ENCODE data around the gene NCKAP1. TPM values are rescaled to one million over a fixed set of nuclear protein-coding genes. Genes with fewer than 3 reads are reported as not detected.
"Not testable (repeated sequence)": the region's sequence is repeated elsewhere in the genome, so short reads cannot be mapped to it uniquely, and the experiment has no call there.

Gene NCKAP1
- total RNA-seq, 4 donors from 2014 or later = 45.3 to 99.7 (median 74.3) TPM

DNA sequence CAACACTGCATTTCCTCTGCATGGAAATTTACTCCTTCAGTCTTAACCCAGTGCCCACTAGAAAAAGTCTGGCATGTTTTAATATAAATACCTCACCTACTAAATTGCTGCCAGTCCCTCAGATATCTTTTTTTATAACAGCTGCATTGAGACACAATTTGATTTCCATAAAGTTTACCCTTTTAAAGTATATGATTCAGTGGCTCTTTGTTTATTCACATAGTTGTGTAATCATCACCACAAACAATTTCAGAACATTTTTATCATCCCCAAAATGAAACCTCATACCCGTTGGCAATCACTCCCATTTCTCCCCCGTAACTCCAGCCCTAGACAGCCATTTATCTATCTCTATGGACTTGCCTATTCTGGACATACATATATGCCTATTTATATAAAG is 154.8 kb downstream of the NCKAP1 start:
- in situ Hi-C loops (cut with MboI; ENCODE audit: low pct_ligation_motif_present in 1 of 4, low pct_unique_long_range_greater_than_20kb in 1 of 4, low sequenced_read_pairs in 3 of 4) = no loop called here
- no peak for DNase-seq
- no peaks in the 10 kb centered on the region for H3K27me3 ChIP-seq
- H3K36me3 ChIP-seq = no peaks in the 10 kb centered on the region
- H3K27ac ChIP-seq = no peak overlapping the region
- H3K4me1 ChIP-seq = peaks cover 0 to 2% (median 0%) of the 10 kb centered on the region in 4 donors
- TF ChIP-seq EP300 (IDR thresholded peaks at IDR 0.05; ENCODE audit: low read depth) (no peak), POLR2A (IDR thresholded peaks at IDR 0.05) (no peak), POLR2AphosphoS5 (IDR thresholded peaks at IDR 0.05) (no peak)
- TF ChIP-seq, protein P1, sequence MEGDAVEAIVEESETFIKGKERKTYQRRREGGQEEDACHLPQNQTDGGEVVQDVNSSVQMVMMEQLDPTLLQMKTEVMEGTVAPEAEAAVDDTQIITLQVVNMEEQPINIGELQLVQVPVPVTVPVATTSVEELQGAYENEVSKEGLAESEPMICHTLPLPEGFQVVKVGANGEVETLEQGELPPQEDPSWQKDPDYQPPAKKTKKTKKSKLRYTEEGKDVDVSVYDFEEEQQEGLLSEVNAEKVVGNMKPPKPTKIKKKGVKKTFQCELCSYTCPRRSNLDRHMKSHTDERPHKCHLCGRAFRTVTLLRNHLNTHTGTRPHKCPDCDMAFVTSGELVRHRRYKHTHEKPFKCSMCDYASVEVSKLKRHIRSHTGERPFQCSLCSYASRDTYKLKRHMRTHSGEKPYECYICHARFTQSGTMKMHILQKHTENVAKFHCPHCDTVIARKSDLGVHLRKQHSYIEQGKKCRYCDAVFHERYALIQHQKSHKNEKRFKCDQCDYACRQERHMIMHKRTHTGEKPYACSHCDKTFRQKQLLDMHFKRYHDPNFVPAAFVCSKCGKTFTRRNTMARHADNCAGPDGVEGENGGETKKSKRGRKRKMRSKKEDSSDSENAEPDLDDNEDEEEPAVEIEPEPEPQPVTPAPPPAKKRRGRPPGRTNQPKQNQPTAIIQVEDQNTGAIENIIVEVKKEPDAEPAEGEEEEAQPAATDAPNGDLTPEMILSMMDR (IDR thresholded peaks at IDR 0.05) = no peak
- no peaks in the 10 kb centered on the region for H3K9me3 ChIP-seq
- no peak overlapping the region for H3K4me3 ChIP-seq
- WGBS, 2 donors (ENCODE audit: low coverage in 1 of 2) = 62 to 70% methylated on average over 2 of the region's 2 CpGs
- intact Hi-C loops (cut with DNase I; ENCODE audit: low total_unique reads) = no loop called here

DNA sequence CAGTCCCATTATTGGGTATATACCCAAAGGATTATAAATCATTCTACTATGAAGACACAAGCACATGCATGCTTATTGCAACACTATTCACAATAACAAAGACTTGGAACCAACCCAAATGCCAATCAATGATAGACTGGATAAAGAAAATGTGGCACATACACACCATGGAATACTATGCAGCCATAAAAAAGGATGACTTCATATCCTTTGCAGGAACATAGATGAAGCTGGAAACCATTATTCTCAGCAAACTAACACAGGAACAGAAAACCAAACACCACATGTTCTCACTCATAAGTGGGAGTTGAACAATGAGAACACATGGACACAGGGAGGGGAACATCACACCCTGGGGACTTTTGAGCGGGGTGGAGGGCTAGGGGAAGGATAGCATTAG is 158.2 kb downstream of the NCKAP1 start:
- in situ Hi-C loops (cut with MboI; ENCODE audit: low pct_ligation_motif_present in 1 of 4, low pct_unique_long_range_greater_than_20kb in 1 of 4, low sequenced_read_pairs in 3 of 4); intact Hi-C loops (cut with DNase I; ENCODE audit: low total_unique reads); H3K27ac ChIP-seq; H3K27me3 ChIP-seq; DNase-seq; H3K9me3 ChIP-seq; H3K36me3 ChIP-seq; H3K4me1 ChIP-seq; H3K4me3 ChIP-seq: not testable (repeated sequence)
- 85% methylated on average over 1 of the region's 1 CpG; no CpG with 5 or more reads in 1 of the 2 donors for WGBS, 2 donors (ENCODE audit: low coverage in 1 of 2)

DNA sequence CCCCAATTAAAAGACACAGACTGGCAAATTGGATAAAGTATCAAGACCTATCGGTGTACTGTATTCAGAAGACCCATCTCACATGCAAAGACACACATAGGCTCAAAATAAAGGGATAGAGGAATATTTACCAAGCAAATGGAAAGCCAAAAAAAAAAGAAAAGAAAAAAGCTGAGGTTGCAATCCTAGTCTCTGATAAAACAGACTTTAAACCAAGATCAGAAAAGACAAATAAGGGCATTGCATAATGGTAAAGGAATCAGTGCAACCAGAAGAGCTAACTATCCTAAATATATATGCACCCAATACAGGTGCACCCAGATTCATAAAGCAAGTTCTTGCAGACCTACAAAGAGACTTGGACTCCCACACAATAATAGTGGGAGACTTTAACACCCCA is 161.6 kb downstream of the NCKAP1 start:
- in situ Hi-C loops (cut with MboI; ENCODE audit: low pct_ligation_motif_present in 1 of 4, low pct_unique_long_range_greater_than_20kb in 1 of 4, low sequenced_read_pairs in 3 of 4) = not testable (repeated sequence)

DNA sequence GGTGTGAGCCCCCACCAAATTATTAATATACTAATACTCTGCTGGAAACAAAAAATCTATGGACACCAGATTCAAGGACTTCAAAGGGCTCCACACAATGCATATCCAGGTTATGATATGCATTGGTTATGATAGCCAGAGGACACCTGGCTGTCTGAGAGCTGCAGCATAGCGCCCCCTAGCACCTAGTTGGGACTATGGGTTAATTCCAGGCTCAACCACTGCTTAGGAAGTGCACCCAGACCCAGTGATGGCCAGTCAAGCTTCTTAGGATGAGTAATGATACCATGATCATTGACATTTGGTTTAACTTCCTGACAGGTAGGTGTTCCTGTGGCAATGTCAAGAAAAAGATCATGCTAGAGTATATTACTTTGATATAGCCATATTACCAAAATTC is 168.0 kb downstream of the NCKAP1 start:
- Histone ChIP-seq H3K4me1 (peaks cover 0 to 27% (median 15%) of the 10 kb centered on the region in 4 donors), H3K27me3 (peaks cover 18% of the 10 kb centered on the region), H3K9me3 (no peaks in the 10 kb centered on the region), H3K36me3 (no peaks in the 10 kb centered on the region), H3K27ac (no peak overlapping the region), H3K4me3 (no peak overlapping the region)
- 14% methylated on average over 1 of the region's 1 CpG; no CpG with 5 or more reads in 1 of the 2 donors for WGBS, 2 donors (ENCODE audit: low coverage in 1 of 2)
- intact Hi-C loops (cut with DNase I; ENCODE audit: low total_unique reads) (no loop called here), in situ Hi-C loops (cut with MboI; ENCODE audit: low pct_ligation_motif_present in 1 of 4, low pct_unique_long_range_greater_than_20kb in 1 of 4, low sequenced_read_pairs in 3 of 4) (no loop called here)
- TF ChIP-seq EP300 (IDR thresholded peaks at IDR 0.05; ENCODE audit: low read depth) (no peak), POLR2AphosphoS5 (IDR thresholded peaks at IDR 0.05) (no peak), POLR2A (IDR thresholded peaks at IDR 0.05) (no peak)
- TF ChIP-seq, protein P1 (IDR thresholded peaks at IDR 0.05) = peak in 1 of 5 experiments; percentile 14
- no peak for DNase-seq

More for the DNA sequence above, 161.6 kb downstream of the NCKAP1 start:
- intact Hi-C loops (cut with DNase I; ENCODE audit: low total_unique reads); H3K9me3 ChIP-seq; H3K27ac ChIP-seq; H3K36me3 ChIP-seq; H3K4me3 ChIP-seq; H3K27me3 ChIP-seq; H3K4me1 ChIP-seq; DNase-seq: not testable (repeated sequence)
- 89 to 100% methylated on average over 1 of the region's 1 CpG for WGBS, 2 donors (ENCODE audit: low coverage in 1 of 2)

- in situ Hi-C loops (cut with MboI; ENCODE audit: low pct_ligation_motif_present in 1 of 4, low pct_unique_long_range_greater_than_20kb in 1 of 4, low sequenced_read_pairs in 3 of 4) = no loop called here
- peaks cover 0 to 27% (median 15%) of the 10 kb centered on the region in 4 donors for H3K4me1 ChIP-seq
- TF ChIP-seq, protein P1 (IDR thresholded peaks at IDR 0.05) = no peak
- TF ChIP-seq POLR2A (IDR thresholded peaks at IDR 0.05) (no peak), POLR2AphosphoS5 (IDR thresholded peaks at IDR 0.05) (no peak), EP300 (IDR thresholded peaks at IDR 0.05; ENCODE audit: low read depth) (no peak)
- WGBS, 2 donors (ENCODE audit: low coverage in 1 of 2) = 43 to 46% methylated on average over 4 to 6 of the region's 6 CpGs
- no peaks in the 10 kb centered on the region for H3K9me3 ChIP-seq
- H3K4me3 ChIP-seq = no peak overlapping the region
- peak overlapping the region in 3 of 4 donors; percentile 61 to 79 (median 72) for H3K27ac ChIP-seq
- peak; percentile 14 for DNase-seq
- intact Hi-C loops (cut with DNase I; ENCODE audit: low total_unique reads) = no loop called here
- H3K27me3 ChIP-seq = peaks cover 18% of the 10 kb centered on the region
- no peaks in the 10 kb centered on the region for H3K36me3 ChIP-seq
Observed at GRCh38 chr2:182868054-182868796, 170.0 kb downstream of the NCKAP1 start.

All from transverse colon (tissue), 4 donors.